H1 (cell line): ENCODE results near the gene PLEKHA5. TPM values are rescaled to one million over a fixed set of nuclear protein-coding genes. Genes with fewer than 3 reads are reported as not detected.

ENCODE experiments used
- CTCF ChIA-PET: fragments of 300-600 bp; sonication (Branson Sonifier 250); formaldehyde crosslinking; loops from one replicate; lab custom pipeline; 2021; ENCODE audit not compliant: partially characterized antibody; lab: Charles Lee
- POLR2A ChIA-PET: fragments of 300-600 bp; sonication (Branson Sonifier 250); formaldehyde crosslinking; loops from one replicate; lab custom pipeline; 2021; ENCODE audit warnings: inconsistent platforms; ENCODE audit not compliant: partially characterized antibody; lab: Charles Lee
- DNase-seq, 2 experiments: peaks; one replicate each; pipeline versions ENCODE4 v3.0.0 to v3.0.0-alpha.2; 2010 to 2022; ENCODE audit warnings: low spot score in 2 of 2, low read depth in 1 of 2, mixed read lengths in 1 of 2
- FAIRE-seq: peaks from 2 replicates; lab custom pipeline; 2011; peaks lifted over from hg19 to GRCh38; lab: Jason Lieb, UNC
- H2AFZ ChIP-seq: 2 replicates; pipeline ENCODE4 v1.8.1; 2012; ENCODE audit warnings: low read length, inconsistent platforms
- H2AK5ac ChIP-seq: 2 replicates; pipeline ENCODE4 v1.6.1; 2013; ENCODE audit warnings: low read depth, low read length
- H2BK120ac ChIP-seq: replicated peaks from 2 replicates; pipeline ENCODE3; 2013; ENCODE audit warnings: low read depth, low read length, inconsistent platforms
- H2BK12ac ChIP-seq: 2 replicates; pipeline ENCODE4 v1.6.1; 2013; ENCODE audit warnings: low read depth, low read length
- H2BK15ac ChIP-seq: 2 replicates; pipeline ENCODE4 v1.6.1; 2013; ENCODE audit warnings: low read length
- H2BK20ac ChIP-seq: 2 replicates; pipeline ENCODE4 v1.6.1; 2013; ENCODE audit warnings: low read length
- H2BK5ac ChIP-seq: 2 replicates; pipeline ENCODE4 v1.6.1; 2013; ENCODE audit warnings: low read depth, low read length
- H3K14ac ChIP-seq: 2 replicates; pipeline ENCODE4 v1.6.1; 2013; ENCODE audit warnings: inconsistent platforms; ENCODE audit not compliant: insufficient read length
- H3K18ac ChIP-seq: 2 replicates; pipeline ENCODE4 v1.6.1; 2013; ENCODE audit warnings: low read length; ENCODE audit errors: extremely low read depth
- H3K23ac ChIP-seq: 2 replicates; pipeline ENCODE4 v1.6.1; 2013; ENCODE audit warnings: inconsistent platforms; ENCODE audit not compliant: insufficient read length
- H3K23me2 ChIP-seq: 2 replicates; pipeline ENCODE4 v1.6.1; 2013; ENCODE audit warnings: low read depth, low read length
- H3K27ac ChIP-seq: 2 replicates; pipeline ENCODE4 v1.6.1; 2011; ENCODE audit warnings: low read depth, low read length, inconsistent platforms
- H3K27me3 ChIP-seq, 4 experiments: replicated peaks in 1 of 4; 1 replicate in 1 of 4; 2 replicates in 3 of 4; pipeline versions ENCODE4 v1.6.1 to v1.8.1; 2011 to 2013; ENCODE audit warnings: low read length in 3 of 4, mild to moderate bottlenecking in 3 of 4, inconsistent platforms in 2 of 4, mixed read lengths in 2 of 4, moderate library complexity in 1 of 4; ENCODE audit not compliant: control insufficient read depth in 3 of 4, insufficient read depth in 3 of 4; ENCODE audit errors: extremely low read depth in 1 of 4
- H3K36me3 ChIP-seq, 4 experiments: 2 replicates each; pipeline versions ENCODE4 v1.6.1 to v1.8.1; 2011 to 2013; ENCODE audit warnings: mild to moderate bottlenecking in 4 of 4, low read length in 3 of 4, moderate library complexity in 2 of 4, control low read depth in 1 of 4, inconsistent platforms in 1 of 4; ENCODE audit not compliant: insufficient read depth in 4 of 4, control insufficient read depth in 2 of 4
- H3K4ac ChIP-seq: replicated peaks from 2 replicates; pipeline ENCODE3; 2013; ENCODE audit warnings: low read length, low read depth, mixed read lengths, inconsistent platforms; ENCODE audit not compliant: insufficient read length
- H3K4me1 ChIP-seq, 4 experiments: replicated peaks in 1 of 4; 1 replicate in 1 of 4; 2 replicates in 3 of 4; pipeline versions ENCODE4 v1.6.1 to v1.8.1; 2011 to 2013; ENCODE audit warnings: low read length in 3 of 4, inconsistent platforms in 2 of 4, mixed read lengths in 1 of 4; ENCODE audit not compliant: insufficient read depth in 4 of 4, control insufficient read depth in 3 of 4
- H3K4me2 ChIP-seq, 2 experiments: 2 replicates each; pipeline versions ENCODE4 v1.6.1 to v1.8.1; 2011 to 2013; ENCODE audit warnings: low read depth in 2 of 2, low read length in 2 of 2, control low read depth in 1 of 2, inconsistent platforms in 1 of 2, mild to moderate bottlenecking in 1 of 2; ENCODE audit not compliant: insufficient read depth in 1 of 2
- H3K4me3 ChIP-seq, 4 experiments: fragments of 200-600, 300-600 bp in 1 of 4; sonication (generic), shearing (Covaris generic), sonication (Bioruptor Twin) in 1 of 4; 2 replicates each; pipeline versions ENCODE4 v1.5.1 to v1.8.1; 2011 to 2016; ENCODE audit warnings: low read length in 4 of 4, low read depth in 3 of 4, control low read depth in 2 of 4, inconsistent platforms in 2 of 4, mild to moderate bottlenecking in 2 of 4, mixed read lengths in 1 of 4, moderate library complexity in 1 of 4; ENCODE audit not compliant: insufficient read depth in 2 of 4; ENCODE audit errors: extremely low read depth in 1 of 4
- H3K56ac ChIP-seq: replicated peaks from 2 replicates; pipeline ENCODE3; 2013; ENCODE audit warnings: low read depth, mild to moderate bottlenecking, mixed read lengths, low read length, inconsistent platforms; ENCODE audit not compliant: insufficient read length
- H3K79me1 ChIP-seq: 2 replicates; pipeline ENCODE4 v1.6.1; 2013; ENCODE audit warnings: low read depth, low read length, control low read depth
- H3K79me2 ChIP-seq, 2 experiments: 2 replicates each; pipeline versions ENCODE4 v1.6.1 to v1.8.1; 2012 to 2013; ENCODE audit warnings: low read length in 2 of 2, mild to moderate bottlenecking in 2 of 2, inconsistent platforms in 1 of 2; ENCODE audit not compliant: insufficient read depth in 2 of 2, control insufficient read depth in 1 of 2
- H3K9ac ChIP-seq, 4 experiments: replicated peaks in 1 of 4; 1 replicate in 1 of 4; 2 replicates in 3 of 4; pipeline versions ENCODE4 v1.6.1 to v1.8.1; 2011 to 2013; ENCODE audit warnings: low read depth in 3 of 4, low read length in 3 of 4, control low read depth in 2 of 4, mild to moderate bottlenecking in 2 of 4, moderate library complexity in 2 of 4, inconsistent platforms in 1 of 4; ENCODE audit errors: extremely low read depth in 1 of 4
- H3K9me3 ChIP-seq, 2 experiments: 2 replicates each; pipeline versions ENCODE4 v1.6.1 to v1.8.1; 2012 to 2013; ENCODE audit warnings: mild to moderate bottlenecking in 2 of 2, moderate library complexity in 2 of 2, control low read depth in 1 of 2, inconsistent platforms in 1 of 2, low read depth in 1 of 2, low read length in 1 of 2, mixed read lengths in 1 of 2; ENCODE audit not compliant: insufficient read depth in 2 of 2
- H4K20me1 ChIP-seq, 2 experiments: replicated peaks in 1 of 2; 2 replicates each; pipeline versions ENCODE3 to v1.8.1; 2011 to 2013; ENCODE audit warnings: inconsistent platforms in 2 of 2, low read length in 2 of 2, mild to moderate bottlenecking in 1 of 2; ENCODE audit not compliant: insufficient read depth in 2 of 2, control insufficient read depth in 1 of 2
- H4K5ac ChIP-seq: 2 replicates; pipeline ENCODE4 v1.6.1; 2013; ENCODE audit warnings: low read length, low read depth, mixed read lengths, inconsistent platforms; ENCODE audit not compliant: insufficient read length
- H4K8ac ChIP-seq: 2 replicates; pipeline ENCODE4 v1.8.0; 2013; ENCODE audit warnings: mild to moderate bottlenecking, moderate library complexity, low read length, inconsistent platforms; ENCODE audit not compliant: insufficient read depth; ENCODE audit errors: extremely low read depth
- H4K91ac ChIP-seq: replicated peaks from 2 replicates; pipeline ENCODE3; 2013; ENCODE audit warnings: low read length, mixed read lengths, inconsistent platforms; ENCODE audit not compliant: insufficient read length
- CHD2 ChIP-seq: IDR thresholded peaks from 2 replicates; pipeline ENCODE4 v1.6.1; 2012; ENCODE audit warnings: low read length, improper control_type of control experiment
- EP300 ChIP-seq, 2 experiments: IDR thresholded peaks; 1 replicate in 1 of 2; 2 replicates in 1 of 2; pipeline ENCODE4 v1.6.1; 2011 to 2012; ENCODE audit warnings: low read depth in 2 of 2, low read length in 2 of 2, mild to moderate bottlenecking in 2 of 2, borderline replicate concordance in 1 of 2, inconsistent platforms in 1 of 2, moderate library complexity in 1 of 2
- EZH2 ChIP-seq: fragments of 200-600 bp; sonication (generic); IDR thresholded peaks from 2 replicates; pipeline ENCODE4 v1.7.1; 2012; ENCODE audit warnings: low read depth, mild to moderate bottlenecking, moderate library complexity, low read length, inconsistent platforms; ENCODE audit not compliant: severe bottlenecking
- RAD21 ChIP-seq, 2 experiments: IDR thresholded peaks in 1 of 2; conservative IDR thresholded peaks in 1 of 2; 2 replicates each; pipeline ENCODE4 v1.6.1; 2011; ENCODE audit warnings: low read depth in 2 of 2, low read length in 2 of 2, improper control_type of control experiment in 1 of 2, inconsistent platforms in 1 of 2, mild to moderate bottlenecking in 1 of 2, moderate library complexity in 1 of 2
- RNF2 ChIP-seq: fragments of 200-900, 300-1000 bp; sonication (generic); IDR thresholded peaks from 2 replicates; pipeline ENCODE4 v1.7.1; 2016; ENCODE audit warnings: borderline replicate concordance, low read depth, mild to moderate bottlenecking, antibody characterized with exemption, low read length; ENCODE audit not compliant: poor library complexity, severe bottlenecking; ENCODE audit errors: missing control alignments
- RXRA ChIP-seq: IDR thresholded peaks from 2 replicates; pipeline ENCODE4 v1.6.1; 2011; ENCODE audit warnings: low read depth, mild to moderate bottlenecking, low read length, moderate library complexity; ENCODE audit not compliant: insufficient read depth
- SAP30 ChIP-seq: fragments of 300-600 bp; sonication (generic); IDR thresholded peaks from 2 replicates; pipeline ENCODE4 v1.7.1; 2012; ENCODE audit warnings: low read length, moderate library complexity, mild to moderate bottlenecking, inconsistent platforms; ENCODE audit not compliant: insufficient read depth, insufficient replicate concordance
- SP1 ChIP-seq: IDR thresholded peaks from 2 replicates; pipeline ENCODE4 v1.6.1; 2011; ENCODE audit warnings: low read depth, low read length
- SP2 ChIP-seq: IDR thresholded peaks from 2 replicates; pipeline ENCODE4 v1.6.1; 2012; ENCODE audit warnings: mild to moderate bottlenecking, low read length, inconsistent platforms
- SP4 ChIP-seq: IDR thresholded peaks from 2 replicates; pipeline ENCODE4 v1.6.1; 2012; ENCODE audit warnings: low read length, inconsistent platforms
- TAF7 ChIP-seq: optimal IDR thresholded peaks from 2 replicates; pipeline ENCODE3; 2011; ENCODE audit warnings: low read depth, mild to moderate bottlenecking, inconsistent platforms, low read length, moderate library complexity, borderline replicate concordance
- WGBS, 2 experiments: shearing (Covaris generic) in 1 of 2; methylation state at CpG; one replicate each; pipeline versions ENCODE4 v1.1.6 to v1.1.7; 2013 to 2015; ENCODE audit warnings: low lambda C conversion rate in 2 of 2, mixed read lengths in 2 of 2, inconsistent platforms in 1 of 2, low coverage in 1 of 2, missing lambda C conversion rate in 1 of 2; ENCODE audit not compliant: insufficient replicate concordance in 2 of 2, insufficient coverage in 1 of 2, insufficient read length in 1 of 2; ENCODE audit errors: extremely low coverage in 1 of 2, missing lambda C conversion rate in 1 of 2; 5-methylcytosine and 5-hydroxymethylcytosine counted together
- polyA plus RNA-seq, 7 experiments: library from polyadenylated mRNA; depleted of rRNA in 3 of 7; stranded (reverse) in 5 of 7; unstranded in 2 of 7; fragments of >200 nt in 5 of 7; fragments of 200-250 nt in 2 of 7; gene quantifications; 1 replicate in 5 of 7; 2 replicates in 1 of 7; 4 replicates in 1 of 7; pipeline versions ENCODE4 v1.2.1 to v1.2.3, GENCODE V29; 2011 to 2013; ENCODE audit warnings: missing spikeins in 2 of 7, mixed read lengths in 2 of 7
- total RNA-seq: library from RNA; stranded (reverse); fragmentation: NEBNext Ultra II Directional; extraction: Animal tissue kit (Norgen Biotek cat#: 25700); gene quantifications from 2 replicates; pipeline ENCODE4 v1.2.1, GENCODE V29; 2021
- TF ChIP-seq, protein P1 (sequence below): IDR thresholded peaks from 2 replicates; pipeline ENCODE4 v1.6.1; 2011; ENCODE audit warnings: low read depth, mild to moderate bottlenecking, low read length; ENCODE audit not compliant: insufficient read depth

Gene PLEKHA5
- total and polyA plus RNA-seq, 2 of the 8 experiments (the other 6 are each of a cell fraction or from before 2014, with no cell fraction given), result 17.2 to 66.1 TPM

DNA sequence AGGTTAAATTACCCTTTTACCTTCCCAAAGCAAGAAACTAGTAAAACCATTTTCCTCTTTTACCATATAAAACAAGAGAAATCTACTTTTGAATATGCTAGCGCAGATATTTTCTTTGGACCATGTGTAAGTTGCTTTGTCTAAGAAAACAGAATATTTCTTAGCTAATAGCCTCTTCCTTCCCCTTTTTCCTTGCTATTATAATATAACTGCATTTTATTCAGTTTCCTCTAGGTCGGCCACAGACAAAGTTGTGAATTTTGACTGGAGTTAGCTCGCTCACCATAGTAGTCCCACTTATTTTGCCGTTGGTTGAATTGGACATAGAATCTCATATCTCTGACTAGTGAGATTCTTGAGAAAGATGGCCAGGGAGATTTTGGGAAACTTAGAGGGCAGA lies 115.6 kb downstream of the PLEKHA5 start:
- no peak overlapping the region for H2BK120ac ChIP-seq
- no peak overlapping the region for H3K9ac ChIP-seq
- no peak overlapping the region for H2BK5ac ChIP-seq
- no peak overlapping the region for H3K4ac ChIP-seq
- H4K20me1 ChIP-seq, result no peaks in the 10 kb centered on the region
- DNase-seq (no peak), FAIRE-seq (no peak)
- H3K14ac ChIP-seq, result no peak overlapping the region
- H3K27me3 ChIP-seq, result no peaks in the 10 kb centered on the region
- no peak overlapping the region for H2BK12ac ChIP-seq
- no peak overlapping the region for H3K27ac ChIP-seq
- H3K36me3 ChIP-seq, result no peaks in the 10 kb centered on the region
- no peaks in the 10 kb centered on the region for H3K79me1 ChIP-seq
- H3K9me3 ChIP-seq, result no peaks in the 10 kb centered on the region
- H2BK15ac ChIP-seq, result no peak overlapping the region
- no peak overlapping the region for H2AK5ac ChIP-seq
- peaks cover 0 to 80% of the 10 kb centered on the region in 2 experiments; a peak in 3 of 4 replicates for H3K79me2 ChIP-seq
- CTCF ChIA-PET, result interaction anchor here (0.6 to 1.1 kb wide), 4 partner anchors 19 to 61 kb away, joined by 3 to 4 read pairs (median 3); no protein-coding TSS in a partner anchor
- no peak overlapping the region for H3K4me2 ChIP-seq
- POLR2A ChIA-PET, result no interaction called here
- peaks cover 0 to 5% (median 0%) of the 10 kb centered on the region in 4 experiments; a peak in 2 of 7 replicates for H3K4me1 ChIP-seq
- WGBS, 2 experiments, result 83% methylated on average over 4 of the region's 4 CpGs; no CpG with 5 or more reads in 1 of the 2 experiments
- no peak overlapping the region for H4K8ac ChIP-seq
- no peak overlapping the region for H3K56ac ChIP-seq
- no peaks in the 10 kb centered on the region for H3K23me2 ChIP-seq
- H4K91ac ChIP-seq, result no peak overlapping the region
- H3K4me3 ChIP-seq, result no peak overlapping the region
- no peak overlapping the region for H4K5ac ChIP-seq
- H3K23ac ChIP-seq, result no peak overlapping the region
- H3K18ac ChIP-seq, result no peak overlapping the region
- no peak overlapping the region for H2BK20ac ChIP-seq
- no peak overlapping the region for H2AFZ ChIP-seq
- TF ChIP-seq SP4 (no peak), SP2 (no peak), SAP30 (no peak), TAF7 (no peak), RXRA (no peak), CHD2 (no peak), RAD21 (IDR thresholded peaks at IDR 0.05 in 1 of 2, conservative IDR thresholded peaks at IDR 0.05 in 1 of 2; ENCODE audit: low read depth in 2 of 2, low read length in 2 of 2) (no peak), RNF2 (no peak), EP300 (IDR thresholded peaks at IDR 0.05; ENCODE audit: borderline replicate concordance in 1 of 2, low read depth in 2 of 2, low read length in 2 of 2) (no peak), SP1 (no peak), EZH2 (no peak)
- TF ChIP-seq, protein P1, sequence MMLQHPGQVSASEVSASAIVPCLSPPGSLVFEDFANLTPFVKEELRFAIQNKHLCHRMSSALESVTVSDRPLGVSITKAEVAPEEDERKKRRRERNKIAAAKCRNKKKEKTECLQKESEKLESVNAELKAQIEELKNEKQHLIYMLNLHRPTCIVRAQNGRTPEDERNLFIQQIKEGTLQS, result no peak
